HL-60 (cell line): ENCODE measurements around the gene MYLIP.
"Not testable (repeated sequence)": the region's sequence is repeated elsewhere in the genome, so short reads cannot be mapped to it uniquely, and the experiment has no call there.

ENCODE experiments used
- DNase-seq, 2 experiments: peaks; one replicate each; pipeline ENCODE4 v3.0.0-alpha.2; 2010 to 2020; ENCODE audit warnings: low read depth in 1 of 2, low spot score in 1 of 2
- H3K27ac ChIP-seq: fragments of 250-450 bp; sonication (Bioruptor Pico); replicated peaks from 2 replicates; pipeline ENCODE4 v1.5.1; 2020; ENCODE audit warnings: mild to moderate bottlenecking, moderate library complexity
- H3K27me3 ChIP-seq: fragments of 250-450 bp; sonication (Bioruptor Pico); 2 replicates; pipeline ENCODE4 v1.5.1; 2021; ENCODE audit warnings: mild to moderate bottlenecking, moderate library complexity; ENCODE audit not compliant: insufficient read depth, poor library complexity, severe bottlenecking
- H3K4me3 ChIP-seq: replicated peaks from 2 replicates; pipeline ENCODE4 v1.5.1; 2011; ENCODE audit warnings: mild to moderate bottlenecking, control low read depth, low read length; ENCODE audit not compliant: insufficient read depth
- GABPA ChIP-seq: IDR thresholded peaks from 2 replicates; pipeline ENCODE4 v1.6.1; 2012; ENCODE audit warnings: low read depth
- POLR2AphosphoS5 ChIP-seq: IDR thresholded peaks from 2 replicates; pipeline ENCODE4 v1.6.1; 2012; ENCODE audit warnings: low read depth
- SPI1 ChIP-seq: IDR thresholded peaks from 2 replicates; pipeline ENCODE4 v1.6.1; 2012; ENCODE audit warnings: low read depth, mild to moderate bottlenecking, borderline replicate concordance
- TF ChIP-seq, protein P1 (sequence below): IDR thresholded peaks from one replicate; pipeline ENCODE4 v1.5.1; 2011; ENCODE audit warnings: low read length, control low read depth, inconsistent platforms; ENCODE audit not compliant: insufficient read depth
- TF ChIP-seq, protein P2 (sequence below): IDR thresholded peaks from 2 replicates; pipeline ENCODE4 v1.6.1; 2012; ENCODE audit warnings: low read depth; ENCODE audit not compliant: insufficient replicate concordance

The MYLIP gene

GRCh38 chr6:16174416-16175078, 45.7 kb downstream of the MYLIP start:
- Histone ChIP-seq H3K4me3 (no peak overlapping the region), H3K27me3 (no peaks in the 10 kb centered on the region), H3K27ac (no peak overlapping the region)
- TF ChIP-seq, protein P1, sequence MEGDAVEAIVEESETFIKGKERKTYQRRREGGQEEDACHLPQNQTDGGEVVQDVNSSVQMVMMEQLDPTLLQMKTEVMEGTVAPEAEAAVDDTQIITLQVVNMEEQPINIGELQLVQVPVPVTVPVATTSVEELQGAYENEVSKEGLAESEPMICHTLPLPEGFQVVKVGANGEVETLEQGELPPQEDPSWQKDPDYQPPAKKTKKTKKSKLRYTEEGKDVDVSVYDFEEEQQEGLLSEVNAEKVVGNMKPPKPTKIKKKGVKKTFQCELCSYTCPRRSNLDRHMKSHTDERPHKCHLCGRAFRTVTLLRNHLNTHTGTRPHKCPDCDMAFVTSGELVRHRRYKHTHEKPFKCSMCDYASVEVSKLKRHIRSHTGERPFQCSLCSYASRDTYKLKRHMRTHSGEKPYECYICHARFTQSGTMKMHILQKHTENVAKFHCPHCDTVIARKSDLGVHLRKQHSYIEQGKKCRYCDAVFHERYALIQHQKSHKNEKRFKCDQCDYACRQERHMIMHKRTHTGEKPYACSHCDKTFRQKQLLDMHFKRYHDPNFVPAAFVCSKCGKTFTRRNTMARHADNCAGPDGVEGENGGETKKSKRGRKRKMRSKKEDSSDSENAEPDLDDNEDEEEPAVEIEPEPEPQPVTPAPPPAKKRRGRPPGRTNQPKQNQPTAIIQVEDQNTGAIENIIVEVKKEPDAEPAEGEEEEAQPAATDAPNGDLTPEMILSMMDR: no peak
- TF ChIP-seq GABPA (no peak), SPI1 (no peak), POLR2AphosphoS5 (no peak)
- TF ChIP-seq, protein P2, sequence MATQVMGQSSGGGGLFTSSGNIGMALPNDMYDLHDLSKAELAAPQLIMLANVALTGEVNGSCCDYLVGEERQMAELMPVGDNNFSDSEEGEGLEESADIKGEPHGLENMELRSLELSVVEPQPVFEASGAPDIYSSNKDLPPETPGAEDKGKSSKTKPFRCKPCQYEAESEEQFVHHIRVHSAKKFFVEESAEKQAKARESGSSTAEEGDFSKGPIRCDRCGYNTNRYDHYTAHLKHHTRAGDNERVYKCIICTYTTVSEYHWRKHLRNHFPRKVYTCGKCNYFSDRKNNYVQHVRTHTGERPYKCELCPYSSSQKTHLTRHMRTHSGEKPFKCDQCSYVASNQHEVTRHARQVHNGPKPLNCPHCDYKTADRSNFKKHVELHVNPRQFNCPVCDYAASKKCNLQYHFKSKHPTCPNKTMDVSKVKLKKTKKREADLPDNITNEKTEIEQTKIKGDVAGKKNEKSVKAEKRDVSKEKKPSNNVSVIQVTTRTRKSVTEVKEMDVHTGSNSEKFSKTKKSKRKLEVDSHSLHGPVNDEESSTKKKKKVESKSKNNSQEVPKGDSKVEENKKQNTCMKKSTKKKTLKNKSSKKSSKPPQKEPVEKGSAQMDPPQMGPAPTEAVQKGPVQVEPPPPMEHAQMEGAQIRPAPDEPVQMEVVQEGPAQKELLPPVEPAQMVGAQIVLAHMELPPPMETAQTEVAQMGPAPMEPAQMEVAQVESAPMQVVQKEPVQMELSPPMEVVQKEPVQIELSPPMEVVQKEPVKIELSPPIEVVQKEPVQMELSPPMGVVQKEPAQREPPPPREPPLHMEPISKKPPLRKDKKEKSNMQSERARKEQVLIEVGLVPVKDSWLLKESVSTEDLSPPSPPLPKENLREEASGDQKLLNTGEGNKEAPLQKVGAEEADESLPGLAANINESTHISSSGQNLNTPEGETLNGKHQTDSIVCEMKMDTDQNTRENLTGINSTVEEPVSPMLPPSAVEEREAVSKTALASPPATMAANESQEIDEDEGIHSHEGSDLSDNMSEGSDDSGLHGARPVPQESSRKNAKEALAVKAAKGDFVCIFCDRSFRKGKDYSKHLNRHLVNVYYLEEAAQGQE: no peak
- no peak for DNase-seq

DNA sequence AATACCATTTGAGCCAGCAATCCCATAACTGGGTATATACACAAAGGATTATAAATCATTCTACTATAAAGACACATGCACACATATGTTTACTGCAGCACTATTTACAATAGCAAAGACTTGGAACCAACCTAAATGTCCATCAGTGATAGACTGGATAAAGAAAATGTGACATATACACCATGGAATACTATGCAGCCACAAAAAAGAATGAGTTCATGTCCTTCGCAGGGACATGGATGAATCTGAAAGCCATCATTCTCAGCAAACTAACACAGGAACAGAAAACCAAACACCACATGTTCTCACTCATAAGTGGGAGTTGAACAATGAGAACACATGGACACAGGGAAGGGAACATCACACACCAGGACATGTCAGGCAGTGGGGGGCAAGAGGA, 47.7 kb downstream of the MYLIP start:
- H3K27ac ChIP-seq, DNase-seq, H3K27me3 ChIP-seq, H3K4me3 ChIP-seq: not testable (repeated sequence)

- TF ChIP-seq, protein P2: no peak
- TF ChIP-seq SPI1: no peak
- TF ChIP-seq, protein P1: no peak
- TF ChIP-seq POLR2AphosphoS5: no peak
- TF ChIP-seq GABPA: no peak
- DNase-seq: no peak
- H3K27ac ChIP-seq: no peak overlapping the region
Measured at GRCh38 chr6:16177881-16178280, 49.0 kb downstream of the MYLIP start.

DNA sequence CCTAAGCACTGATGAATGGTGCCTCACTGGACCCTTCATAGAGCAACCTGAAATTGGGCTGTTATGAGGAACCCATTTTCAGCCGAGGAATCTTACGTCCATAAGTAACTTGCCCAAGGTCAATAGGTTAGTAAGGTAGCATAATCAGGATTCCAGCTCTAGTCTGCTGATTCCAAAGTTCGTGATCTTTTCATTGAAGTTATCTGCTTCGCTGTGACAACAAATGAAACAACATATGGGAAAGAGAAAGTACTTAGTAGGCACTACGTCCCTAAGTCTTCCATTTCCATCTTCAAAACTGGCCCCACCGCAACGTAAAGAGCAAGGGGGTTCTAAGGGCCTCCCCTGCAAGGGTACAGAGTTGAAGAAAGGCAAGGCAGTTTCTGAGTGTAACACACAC, 49.5 kb downstream of the MYLIP start:
- no peak overlapping the region for H3K27ac ChIP-seq
- no peak for DNase-seq
- H3K27me3 ChIP-seq: no peaks in the 10 kb centered on the region
- H3K4me3 ChIP-seq: no peak overlapping the region
- TF ChIP-seq POLR2AphosphoS5: no peak
- TF ChIP-seq SPI1: no peak
- TF ChIP-seq, protein P2: no peak
- TF ChIP-seq, protein P1: no peak
- TF ChIP-seq GABPA: no peak

More at GRCh38 chr6:16177881-16178280, 49.0 kb downstream of the MYLIP start:
- Histone ChIP-seq H3K4me3 (no peak overlapping the region), H3K27me3 (no peaks in the 10 kb centered on the region)
